Esophagus muscularis mucosa (tissue), 3 donors: ENCODE results near the gene ABCA9.

Experiments
- EP300 ChIP-seq: sonication (generic); formaldehyde crosslinking; IDR thresholded peaks from one replicate; pipeline ENCODE4 v1.6.1; 2017; ENCODE audit warnings: antibody characterized with exemption
- TF ChIP-seq, protein P1 (sequence below), 3 experiments: fragments of 200-600 bp in 2 of 3; fragments of 450-650 bp in 1 of 3; sonication (generic) in 2 of 3; IDR thresholded peaks; one replicate each; pipeline ENCODE4 v1.5.1; 2017 to 2019; ENCODE audit warnings: antibody characterized with exemption in 3 of 3, mild to moderate bottlenecking in 2 of 3, moderate library complexity in 1 of 3

DNA sequence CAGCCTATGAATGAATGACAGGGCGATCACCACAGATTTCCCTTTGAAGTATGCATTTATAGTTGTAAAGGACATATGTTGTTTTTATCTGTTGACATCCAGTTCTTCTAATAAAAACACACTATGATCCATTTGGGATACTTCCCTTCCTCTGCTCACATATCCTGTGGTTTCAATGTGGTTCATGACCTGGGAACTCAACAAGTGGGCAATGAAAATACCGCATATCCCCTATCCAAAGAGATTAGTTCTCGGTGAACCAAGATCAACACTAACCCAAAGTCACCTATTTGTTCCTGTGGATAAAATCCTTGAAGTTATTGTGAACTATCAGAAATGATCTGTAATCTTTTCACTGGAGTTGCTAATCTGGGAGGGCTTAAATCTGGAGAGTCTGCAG, 121.5 kb downstream of the ABCA9 start:
- TF ChIP-seq, protein P1, sequence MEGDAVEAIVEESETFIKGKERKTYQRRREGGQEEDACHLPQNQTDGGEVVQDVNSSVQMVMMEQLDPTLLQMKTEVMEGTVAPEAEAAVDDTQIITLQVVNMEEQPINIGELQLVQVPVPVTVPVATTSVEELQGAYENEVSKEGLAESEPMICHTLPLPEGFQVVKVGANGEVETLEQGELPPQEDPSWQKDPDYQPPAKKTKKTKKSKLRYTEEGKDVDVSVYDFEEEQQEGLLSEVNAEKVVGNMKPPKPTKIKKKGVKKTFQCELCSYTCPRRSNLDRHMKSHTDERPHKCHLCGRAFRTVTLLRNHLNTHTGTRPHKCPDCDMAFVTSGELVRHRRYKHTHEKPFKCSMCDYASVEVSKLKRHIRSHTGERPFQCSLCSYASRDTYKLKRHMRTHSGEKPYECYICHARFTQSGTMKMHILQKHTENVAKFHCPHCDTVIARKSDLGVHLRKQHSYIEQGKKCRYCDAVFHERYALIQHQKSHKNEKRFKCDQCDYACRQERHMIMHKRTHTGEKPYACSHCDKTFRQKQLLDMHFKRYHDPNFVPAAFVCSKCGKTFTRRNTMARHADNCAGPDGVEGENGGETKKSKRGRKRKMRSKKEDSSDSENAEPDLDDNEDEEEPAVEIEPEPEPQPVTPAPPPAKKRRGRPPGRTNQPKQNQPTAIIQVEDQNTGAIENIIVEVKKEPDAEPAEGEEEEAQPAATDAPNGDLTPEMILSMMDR (IDR thresholded peaks at IDR 0.05): no peak
- TF ChIP-seq EP300: no peak
